Smooth muscle cell of the brain vasculature (primary cell): ENCODE measurements around the gene UBE2H.

Source experiments
- DNase-seq: peaks from one replicate; pipeline ENCODE4 v3.0.0-alpha.2; 2012; ENCODE audit warnings: low read depth, low spot score

The UBE2H gene

DNA sequence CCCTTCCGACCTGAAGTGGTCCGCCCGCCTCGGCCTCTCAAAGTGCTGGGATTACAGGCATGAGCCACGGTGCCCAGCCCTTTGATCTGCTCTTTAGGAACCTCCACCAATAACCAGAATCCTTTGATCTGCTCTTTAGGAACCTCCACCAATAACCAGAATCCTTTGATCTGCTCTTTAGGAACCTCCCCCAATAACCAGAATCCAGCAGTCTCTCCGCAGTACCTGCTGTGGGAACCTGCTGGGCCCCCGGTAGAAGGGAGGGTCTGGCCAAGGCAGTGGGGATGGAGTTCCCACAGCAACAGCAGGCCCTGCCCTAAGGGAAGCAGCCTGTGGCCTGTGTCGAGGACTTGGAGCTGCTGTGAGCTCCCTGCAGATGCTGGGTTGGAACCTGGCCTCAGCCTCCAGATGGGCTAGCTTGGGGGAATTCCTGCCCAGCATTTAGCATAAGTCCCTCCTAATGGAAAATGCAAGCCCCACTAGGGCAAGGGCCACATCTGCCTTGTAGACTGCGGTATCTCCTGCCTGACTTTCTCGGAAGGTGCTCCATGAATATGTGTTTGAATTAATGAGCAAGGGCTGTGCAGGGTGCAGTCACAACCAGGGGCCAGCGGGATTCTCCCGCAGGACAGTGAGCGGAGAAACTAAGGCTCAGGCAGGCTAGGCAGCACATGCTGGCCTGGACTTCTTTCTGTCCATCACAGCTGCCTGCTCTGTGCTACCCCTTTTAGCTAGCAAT, 165.8 kb downstream of the UBE2H start:
- DNase-seq: no peak

DNA sequence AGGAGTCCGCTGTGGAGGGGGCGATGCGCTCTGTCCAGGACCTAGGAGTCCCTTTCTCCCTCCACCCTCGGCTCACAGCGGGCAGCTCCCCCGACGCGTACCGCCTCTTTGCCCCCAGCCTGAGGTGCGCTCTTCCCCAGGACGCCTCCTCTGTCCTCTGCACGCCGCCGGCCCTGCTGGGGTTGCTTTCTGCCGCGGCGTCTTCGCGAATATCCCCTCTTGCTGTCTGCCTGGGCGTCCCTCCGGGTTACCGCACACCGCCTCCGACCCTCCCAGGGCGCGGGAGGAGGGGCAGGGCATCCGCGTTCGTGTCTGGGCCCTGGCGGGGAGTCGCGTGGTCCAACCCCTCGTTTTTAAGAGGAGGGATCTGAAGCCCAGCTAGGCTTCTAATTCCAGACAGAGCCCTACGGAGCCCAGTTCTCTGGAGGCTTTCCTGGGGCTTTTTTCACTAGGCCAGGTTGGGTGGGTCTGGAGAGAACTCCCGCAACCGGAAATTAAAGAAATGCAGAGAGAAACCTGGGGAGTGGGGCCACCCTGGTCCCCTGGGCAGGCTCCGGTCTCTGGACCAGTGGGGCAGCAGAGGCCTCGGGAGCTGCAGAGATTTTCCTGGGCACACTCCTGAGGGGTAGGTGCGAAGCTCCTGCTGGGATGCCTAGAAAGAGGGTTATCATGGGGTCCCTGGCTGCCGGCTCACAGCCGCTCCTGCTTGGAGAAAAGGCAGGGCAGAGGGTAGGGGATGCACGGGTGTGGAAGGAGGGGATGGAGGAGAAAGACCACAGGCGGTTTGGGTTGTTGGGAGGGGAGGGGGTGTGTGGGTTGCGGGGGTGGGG, 166.9 kb downstream of the UBE2H start:
- DNase-seq: no peak

DNA sequence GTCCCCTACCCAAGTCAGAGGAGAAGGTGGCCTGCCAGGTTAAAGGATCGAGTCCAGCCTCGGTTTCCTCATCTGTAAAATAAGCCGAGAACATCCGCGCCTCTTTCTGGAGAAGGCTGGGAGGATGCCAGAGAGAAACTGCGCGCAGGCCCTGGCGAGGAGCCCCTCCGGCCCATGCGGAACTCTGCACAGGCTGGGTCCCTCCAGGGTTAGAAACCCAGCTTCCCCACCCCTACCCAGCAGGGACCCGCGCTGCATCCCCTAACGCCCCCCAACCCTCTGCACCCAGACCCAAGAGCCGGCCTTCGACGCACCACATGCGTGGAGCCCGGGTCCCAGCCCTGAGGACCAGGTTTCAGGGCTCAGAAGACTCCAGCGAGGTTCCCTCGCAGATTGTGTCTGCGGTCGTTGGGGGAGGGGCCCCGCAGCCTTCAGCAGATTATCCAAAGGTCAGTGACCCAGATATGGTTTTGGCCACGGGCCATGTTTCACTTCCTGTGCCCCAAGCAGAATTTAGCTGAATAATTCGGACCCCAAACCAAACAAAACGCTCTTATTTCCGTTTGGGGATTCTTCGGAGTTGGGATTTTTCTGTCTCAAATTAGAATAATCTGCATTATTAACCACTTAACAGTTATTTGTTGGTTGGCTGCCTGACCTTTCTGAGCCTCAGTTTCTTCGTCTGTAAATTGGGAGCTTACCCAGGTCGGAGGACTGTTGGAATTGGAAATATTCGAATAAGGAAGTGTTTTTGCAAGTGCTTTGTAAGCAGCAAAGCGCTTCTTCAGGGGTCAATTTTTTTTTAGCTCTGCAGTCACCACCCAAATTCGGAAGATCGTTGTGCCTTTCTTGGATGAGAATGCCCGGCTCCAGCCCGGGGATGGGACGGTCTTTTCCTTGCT, 167.7 kb downstream of the UBE2H start:
- no peak for DNase-seq

DNA sequence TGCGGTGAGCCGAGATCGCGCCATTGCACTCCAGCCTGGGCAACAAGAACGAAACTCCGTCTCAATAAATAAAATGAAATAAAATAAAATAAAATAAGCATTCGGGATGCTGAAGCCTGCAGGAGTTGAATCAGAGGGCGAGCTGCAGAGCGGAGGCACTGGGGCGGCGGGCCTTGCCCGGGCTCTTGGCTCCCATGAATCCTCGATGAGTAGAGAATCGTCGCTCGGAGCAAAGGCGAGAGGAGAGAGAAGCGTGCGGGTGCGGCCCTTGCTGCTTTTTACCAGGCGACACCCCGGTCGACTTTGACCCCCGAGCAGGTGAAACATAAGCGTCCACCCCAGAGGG, 168.3 kb downstream of the UBE2H start:
- no peak for DNase-seq

DNA sequence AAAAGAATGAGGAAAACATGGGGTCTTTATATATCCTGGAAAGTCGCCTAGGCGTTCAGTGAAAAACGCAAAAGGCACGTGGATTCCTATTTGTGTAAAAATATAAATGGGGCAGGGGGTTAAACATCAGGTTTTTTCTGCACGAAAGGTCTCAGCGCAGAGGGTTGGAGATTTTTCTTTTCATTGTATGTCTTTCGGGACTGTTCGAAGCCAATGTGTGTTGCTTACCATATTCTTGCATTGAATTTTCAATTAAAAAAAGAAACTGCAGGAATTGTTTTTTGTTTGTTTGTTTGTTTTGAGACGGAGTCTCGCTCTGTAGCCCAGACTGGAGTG, 169.2 kb downstream of the UBE2H start:
- no peak for DNase-seq

DNA sequence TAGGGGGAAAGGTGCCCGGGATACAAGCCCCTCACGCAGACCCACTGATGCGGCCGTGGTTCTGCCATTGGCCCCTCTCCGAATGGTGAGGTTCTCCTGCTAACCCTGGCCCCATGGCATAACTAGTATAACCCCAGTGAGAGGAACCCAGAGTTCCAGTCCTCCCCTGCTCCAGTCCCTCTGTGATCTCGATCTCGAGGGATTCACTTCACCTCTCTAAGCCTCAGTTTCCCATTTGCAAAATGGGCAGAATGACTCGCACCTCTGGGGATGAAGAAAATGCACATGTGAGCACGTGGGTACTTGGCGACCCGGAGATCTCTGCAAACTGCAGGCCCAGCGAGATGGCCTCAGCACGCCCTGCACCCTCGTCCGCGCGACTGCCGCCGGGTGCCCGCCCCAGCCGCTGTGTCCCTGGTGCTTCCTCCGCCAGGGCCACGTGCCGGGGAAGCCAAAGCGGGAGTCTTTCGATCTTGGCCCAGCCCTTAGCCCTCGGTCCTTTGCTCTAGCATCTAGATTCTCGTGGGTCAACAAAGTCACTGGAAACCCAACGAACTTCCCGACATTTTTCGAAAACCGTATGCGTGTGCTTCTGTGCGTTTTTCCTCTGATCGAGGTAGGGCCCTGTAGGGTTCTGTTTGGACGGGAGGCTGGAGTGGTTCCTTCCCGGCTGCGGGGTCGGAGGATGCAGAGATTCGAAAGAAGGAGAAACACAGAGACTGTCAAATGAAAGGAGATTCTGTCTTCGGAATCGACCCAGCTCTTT, 169.8 kb downstream of the UBE2H start:
- no peak for DNase-seq

DNA sequence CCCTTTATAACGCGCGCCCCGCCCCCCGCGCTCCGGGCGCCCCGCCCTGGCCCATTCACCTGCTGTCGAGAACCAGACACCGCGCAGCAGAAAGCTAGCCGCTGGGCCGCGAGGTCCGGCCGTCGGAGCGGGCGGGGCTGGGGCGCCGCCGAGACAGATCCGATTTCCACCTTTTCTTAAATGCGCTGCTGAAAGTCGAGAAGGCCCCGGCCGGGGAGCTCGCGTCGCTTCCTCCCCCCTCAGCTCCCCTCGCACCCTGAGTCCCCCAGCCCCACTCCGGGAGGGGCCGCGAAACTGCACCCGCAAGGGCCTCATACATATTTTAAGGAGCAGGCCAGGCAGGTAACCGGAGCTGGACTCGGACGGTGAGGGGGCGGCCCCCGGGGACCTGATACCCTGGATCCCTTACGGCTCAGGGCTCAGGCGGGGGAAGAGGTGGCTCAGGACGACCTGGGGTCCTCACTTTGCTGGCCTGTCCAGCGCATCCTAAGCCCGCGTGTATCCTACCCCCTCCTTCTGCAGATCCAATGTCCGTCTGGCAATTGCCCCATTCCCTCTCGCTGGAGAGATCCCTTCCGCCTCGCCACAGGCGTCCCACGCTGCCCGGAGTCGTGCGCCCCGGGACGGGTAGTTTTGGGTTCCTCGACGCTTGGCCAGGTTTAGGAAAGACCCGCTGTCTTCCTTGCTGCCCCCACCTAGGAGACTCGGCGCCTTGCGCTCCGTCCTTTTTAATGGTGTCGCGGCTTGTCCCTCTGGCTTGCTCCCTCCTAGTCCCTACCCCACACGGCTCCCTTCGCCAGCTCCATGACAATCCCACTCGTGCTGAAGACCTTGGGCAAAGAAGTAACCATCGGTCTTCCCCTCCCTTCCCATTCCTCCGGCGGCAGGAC, 170.6 kb downstream of the UBE2H start:
- DNase-seq: no peak

DNA sequence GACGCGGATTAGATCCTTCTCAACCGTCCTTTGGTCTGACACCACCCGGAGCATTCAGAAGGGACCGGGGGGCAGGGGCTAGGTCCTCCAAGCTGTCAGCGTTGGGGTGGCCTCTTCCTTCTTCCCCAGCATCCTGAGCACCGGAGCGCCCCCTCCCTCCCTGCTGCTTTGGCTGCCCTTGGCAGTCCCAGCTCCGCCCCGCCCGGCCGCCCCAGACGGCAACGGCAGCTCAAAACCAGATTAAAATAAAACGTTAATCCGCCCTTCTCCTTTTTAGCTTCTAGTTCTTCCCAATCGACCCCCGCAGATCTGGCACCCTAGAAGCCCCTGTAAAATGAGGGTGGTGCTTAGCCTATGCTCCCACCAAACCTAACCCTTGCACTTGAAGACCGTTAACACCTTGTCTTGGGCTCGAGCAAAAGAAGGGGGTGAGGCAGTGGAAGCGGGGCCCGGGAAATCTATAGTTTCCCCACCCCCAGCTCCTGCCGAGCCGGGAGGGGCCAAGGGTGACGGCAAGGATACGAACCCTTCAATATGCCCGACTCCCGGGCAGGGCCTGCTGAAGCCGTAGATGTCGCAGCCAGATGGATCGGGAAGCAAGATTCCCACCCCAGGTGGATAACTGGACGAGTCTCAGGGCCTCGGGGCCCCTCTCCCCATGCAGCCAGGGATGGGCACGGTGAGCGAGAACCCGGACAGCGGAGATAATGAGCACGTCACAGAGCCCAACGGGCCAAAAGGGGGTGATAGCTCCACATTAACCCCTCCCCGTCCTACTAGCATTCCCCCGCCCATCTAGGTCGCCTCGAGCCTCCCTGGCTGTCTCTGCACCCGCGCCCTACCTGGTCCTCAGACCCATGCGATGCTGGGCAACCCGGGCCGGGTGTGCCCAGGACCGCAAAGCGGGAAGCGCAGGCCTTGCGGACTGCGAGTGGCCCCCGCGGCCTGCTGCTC, 171.5 kb downstream of the UBE2H start:
- no peak for DNase-seq
